Measurements from ENCODE around the gene P3H3.

DNA sequence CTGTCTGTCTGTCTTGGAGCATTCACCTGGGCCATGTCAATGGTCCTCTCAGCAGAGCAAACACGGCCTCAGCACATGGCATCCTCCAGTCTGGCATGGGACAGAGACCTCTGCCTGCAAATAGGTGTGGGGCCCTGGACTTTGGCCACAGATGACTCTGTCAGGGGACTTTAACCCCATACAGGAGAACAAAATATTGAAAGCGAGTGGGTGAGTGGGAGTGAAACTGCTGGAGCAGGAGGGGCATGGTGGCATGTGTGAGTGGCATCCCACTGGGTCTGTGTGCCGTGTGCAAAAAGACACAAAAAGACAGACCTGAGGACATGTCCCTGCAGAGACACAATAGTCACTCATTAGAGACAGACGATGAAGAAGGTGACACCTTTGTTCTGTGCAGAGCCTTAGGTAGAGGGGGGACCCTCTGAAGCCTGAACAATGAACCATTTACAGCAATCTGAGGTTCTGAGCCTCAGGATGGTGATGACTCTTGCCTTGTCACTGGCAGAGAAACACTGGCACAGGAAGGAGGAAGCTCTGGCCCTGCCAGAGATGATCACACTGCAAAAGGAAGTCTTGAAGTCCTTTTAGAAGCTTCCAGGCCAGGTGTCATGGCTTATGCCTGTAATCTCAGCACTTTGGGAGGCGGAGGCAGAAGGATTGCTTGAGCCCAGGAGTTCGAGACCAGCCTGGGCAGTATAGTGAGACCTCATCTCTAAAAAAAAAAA, 48.3 kb upstream of the P3H3 start:
- no peak for TF ChIP-seq CTCF (conservative IDR thresholded peaks at IDR 0.05; ENCODE audit: low read depth in 2 of 2)
- TF ChIP-seq EZH2phosphoT487 (IDR thresholded peaks at IDR 0.05; ENCODE audit: unreplicated experiment): no peak
- no peak for TF ChIP-seq REST (IDR thresholded peaks at IDR 0.05; ENCODE audit: unreplicated experiment)
- no peak for TF ChIP-seq EZH2 (IDR thresholded peaks at IDR 0.05; ENCODE audit: low read depth, unreplicated experiment)
- TF ChIP-seq ZNF331 (CRISPR knock-in tag; IDR thresholded peaks at IDR 0.05; ENCODE audit: low read depth): no peak
- TF ChIP-seq POLR2AphosphoS5 (IDR thresholded peaks at IDR 0.05; ENCODE audit: low read depth): no peak
- no peak for TF ChIP-seq CREB1 (CRISPR knock-in tag; IDR thresholded peaks at IDR 0.05; ENCODE audit: low read depth)
